Hepatocyte (in vitro differentiated cells): ENCODE data around the gene GGA1. TPM values are rescaled to one million over a fixed set of nuclear protein-coding genes. Genes with fewer than 3 reads are reported as not detected.

Experiments
- DNase-seq: peaks from one replicate; pipeline ENCODE4 v3.0.0-alpha.2; 2016; ENCODE audit warnings: low spot score
- H2AFZ ChIP-seq: fragments of 200-600 bp; sonication (generic); 2 replicates; pipeline ENCODE4 v1.6.0; 2016; ENCODE audit warnings: antibody characterized with exemption, mild to moderate bottlenecking
- H3K27ac ChIP-seq: fragments of 200-600 bp; sonication (generic); 2 replicates; pipeline ENCODE4 v1.5.1; 2016; ENCODE audit warnings: mild to moderate bottlenecking
- H3K27me3 ChIP-seq: fragments of 200-600 bp; sonication (generic); 2 replicates; pipeline ENCODE4 v1.6.1; 2016
- H3K36me3 ChIP-seq: fragments of 200-600 bp; sonication (generic); replicated peaks from 2 replicates; pipeline ENCODE4 v1.5.1; 2016; ENCODE audit warnings: low read depth; ENCODE audit not compliant: insufficient read depth
- H3K4me1 ChIP-seq: fragments of 200-600 bp; sonication (generic); 2 replicates; pipeline ENCODE4 v1.5.1; 2016; ENCODE audit warnings: mild to moderate bottlenecking, moderate library complexity; ENCODE audit not compliant: insufficient read depth
- H3K4me2 ChIP-seq: fragments of 200-600 bp; sonication (generic); 2 replicates; pipeline ENCODE4 v1.6.0; 2016
- H3K4me3 ChIP-seq: fragments of 200-600 bp; sonication (generic); 2 replicates; pipeline ENCODE4 v1.5.1; 2016; ENCODE audit warnings: mild to moderate bottlenecking
- H3K79me2 ChIP-seq: fragments of 200-600 bp; sonication (generic); 2 replicates; pipeline ENCODE4 v1.6.0; 2017; ENCODE audit warnings: mild to moderate bottlenecking
- H3K9me2 ChIP-seq: fragments of 200-600 bp; sonication (generic); replicated peaks from 2 replicates; pipeline ENCODE4 v1.6.0; 2017; ENCODE audit warnings: mild to moderate bottlenecking; ENCODE audit not compliant: insufficient read depth
- H3K9me3 ChIP-seq: fragments of 200-600 bp; sonication (generic); 2 replicates; pipeline ENCODE4 v1.5.1; 2016; ENCODE audit warnings: low read depth, mild to moderate bottlenecking
- H4K20me1 ChIP-seq: fragments of 200-600 bp; sonication (generic); 2 replicates; pipeline ENCODE4 v1.6.0; 2016; ENCODE audit warnings: mild to moderate bottlenecking; ENCODE audit not compliant: insufficient read depth, poor library complexity, severe bottlenecking
- EZH2 ChIP-seq: fragments of 200-600 bp; sonication (generic); IDR thresholded peaks from 2 replicates; pipeline ENCODE4 v1.6.1; 2016; ENCODE audit warnings: antibody characterized with exemption, mild to moderate bottlenecking, borderline replicate concordance
- EZH2phosphoT487 ChIP-seq: fragments of 200-600 bp; sonication (generic); IDR thresholded peaks from one replicate; pipeline ENCODE4 v1.6.1; 2018; ENCODE audit warnings: antibody characterized with exemption, mild to moderate bottlenecking, low read depth, moderate library complexity; ENCODE audit not compliant: unreplicated experiment, severe bottlenecking
- WGBS: methylation state at CpG from one replicate; pipeline ENCODE4 v1.1.6; 2016; ENCODE audit warnings: low lambda C conversion rate; ENCODE audit errors: missing lambda C conversion rate; 5-methylcytosine and 5-hydroxymethylcytosine counted together
- polyA plus RNA-seq: library from polyadenylated mRNA; unstranded; fragments of >200 nt; fragmentation: Nextera tagmentation; extraction: Ambion mirVana; gene quantifications from 2 replicates; pipeline ENCODE4 v1.2.1, GENCODE V29; 2016
- total RNA-seq: library from RNA; depleted of rRNA; stranded (reverse); fragments of >200 nt; gene quantifications from 2 replicates; pipeline ENCODE4 v1.2.3, GENCODE V29; 2014
- TF ChIP-seq, protein P1 (sequence below): fragments of 200-600 bp; sonication (generic); IDR thresholded peaks from 2 replicates; pipeline ENCODE4 v1.5.1; 2016; ENCODE audit warnings: antibody characterized with exemption, mild to moderate bottlenecking; ENCODE audit not compliant: poor library complexity

The GGA1 gene
- total and polyA plus RNA-seq, 2 experiments from 2014 or later = 30.2 to 51.5 TPM

DNA sequence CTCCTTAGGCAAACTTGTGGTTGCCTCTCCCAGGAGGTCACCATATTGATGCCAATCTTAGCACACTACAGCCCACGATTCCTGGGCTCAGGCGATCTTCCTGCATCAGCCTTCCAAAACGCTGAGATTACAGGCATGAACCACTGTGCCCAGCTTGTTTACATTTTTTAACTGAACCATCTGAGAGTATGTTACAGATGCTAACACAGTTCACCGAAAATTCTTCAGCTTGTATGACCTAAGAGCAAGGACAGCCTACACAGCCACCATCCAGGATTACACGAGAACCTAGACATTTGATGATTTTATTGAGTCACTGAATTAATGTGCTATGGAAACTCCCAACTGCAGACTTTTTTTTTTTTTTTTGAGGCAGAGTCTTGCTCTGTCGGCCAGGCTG lies 61.0 kb downstream of the GGA1 start:
- H3K27ac ChIP-seq = no peak overlapping the region
- no peaks in the 10 kb centered on the region for H3K27me3 ChIP-seq
- no peaks in the 10 kb centered on the region for H3K36me3 ChIP-seq
- H3K4me1 ChIP-seq = peaks cover 5% of the 10 kb centered on the region
- no peaks in the 10 kb centered on the region for H3K9me2 ChIP-seq
- no peaks in the 10 kb centered on the region for H3K9me3 ChIP-seq
- no peak overlapping the region for H3K4me3 ChIP-seq
- no peaks in the 10 kb centered on the region for H4K20me1 ChIP-seq
- 86% methylated on average over 6 of the region's 6 CpGs for WGBS
- H3K4me2 ChIP-seq = no peak overlapping the region
- TF ChIP-seq, protein P1, sequence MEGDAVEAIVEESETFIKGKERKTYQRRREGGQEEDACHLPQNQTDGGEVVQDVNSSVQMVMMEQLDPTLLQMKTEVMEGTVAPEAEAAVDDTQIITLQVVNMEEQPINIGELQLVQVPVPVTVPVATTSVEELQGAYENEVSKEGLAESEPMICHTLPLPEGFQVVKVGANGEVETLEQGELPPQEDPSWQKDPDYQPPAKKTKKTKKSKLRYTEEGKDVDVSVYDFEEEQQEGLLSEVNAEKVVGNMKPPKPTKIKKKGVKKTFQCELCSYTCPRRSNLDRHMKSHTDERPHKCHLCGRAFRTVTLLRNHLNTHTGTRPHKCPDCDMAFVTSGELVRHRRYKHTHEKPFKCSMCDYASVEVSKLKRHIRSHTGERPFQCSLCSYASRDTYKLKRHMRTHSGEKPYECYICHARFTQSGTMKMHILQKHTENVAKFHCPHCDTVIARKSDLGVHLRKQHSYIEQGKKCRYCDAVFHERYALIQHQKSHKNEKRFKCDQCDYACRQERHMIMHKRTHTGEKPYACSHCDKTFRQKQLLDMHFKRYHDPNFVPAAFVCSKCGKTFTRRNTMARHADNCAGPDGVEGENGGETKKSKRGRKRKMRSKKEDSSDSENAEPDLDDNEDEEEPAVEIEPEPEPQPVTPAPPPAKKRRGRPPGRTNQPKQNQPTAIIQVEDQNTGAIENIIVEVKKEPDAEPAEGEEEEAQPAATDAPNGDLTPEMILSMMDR = no peak
- TF ChIP-seq EZH2phosphoT487 = no peak
- no peak for TF ChIP-seq EZH2
- peaks cover 11% of the 10 kb centered on the region for H3K79me2 ChIP-seq
- no peak overlapping the region for H2AFZ ChIP-seq
- DNase-seq = no peak

DNA sequence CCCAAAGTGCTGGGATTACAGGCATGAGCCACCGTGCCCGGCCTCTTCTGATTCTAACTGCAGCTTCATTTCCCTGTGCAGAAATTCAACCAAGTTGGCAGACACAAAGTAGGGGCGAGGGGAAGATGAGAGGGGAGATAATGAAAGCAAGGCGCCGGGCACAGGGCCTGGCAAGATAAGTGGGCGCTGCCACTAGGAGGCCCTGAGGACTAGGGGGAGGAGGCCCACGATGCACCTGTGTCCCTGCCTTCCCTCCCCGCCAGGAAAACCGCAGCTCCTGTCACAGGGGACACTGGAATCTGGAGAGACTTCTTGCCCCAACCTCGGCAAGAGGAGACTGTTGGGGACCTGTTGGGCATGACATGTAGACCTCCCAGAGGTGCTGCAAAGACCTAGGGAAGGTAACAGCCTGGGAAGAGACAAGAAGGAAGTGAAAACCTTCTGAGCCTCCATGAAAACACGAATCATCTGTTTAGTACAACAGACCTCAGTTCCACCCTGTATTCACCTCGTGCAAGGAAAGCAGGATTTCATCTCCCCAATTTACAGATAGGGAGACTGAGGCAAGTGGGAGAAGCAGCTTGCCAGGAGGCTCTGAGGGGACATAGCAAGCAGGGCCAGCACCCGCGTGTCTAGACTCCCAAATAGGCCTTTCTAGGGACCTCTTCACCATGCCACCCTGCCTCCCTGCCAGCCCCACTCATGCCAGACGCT lies 63.7 kb downstream of the GGA1 start:
- no peak overlapping the region for H3K4me2 ChIP-seq
- DNase-seq = no peak
- H4K20me1 ChIP-seq = peaks cover under 1% of the 10 kb centered on the region
- no peak overlapping the region for H2AFZ ChIP-seq
- no peaks in the 10 kb centered on the region for H3K27me3 ChIP-seq
- peaks cover 12% of the 10 kb centered on the region for H3K79me2 ChIP-seq
- no peak overlapping the region for H3K4me3 ChIP-seq
- peaks cover 10% of the 10 kb centered on the region for H3K4me1 ChIP-seq
- H3K9me3 ChIP-seq = no peaks in the 10 kb centered on the region
- H3K36me3 ChIP-seq = no peaks in the 10 kb centered on the region
- 89% methylated on average over 15 of the region's 15 CpGs for WGBS
- no peak overlapping the region for H3K27ac ChIP-seq
- TF ChIP-seq EZH2phosphoT487 (no peak), EZH2 (no peak)
- TF ChIP-seq, protein P1 = no peak
- H3K9me2 ChIP-seq = no peaks in the 10 kb centered on the region

DNA sequence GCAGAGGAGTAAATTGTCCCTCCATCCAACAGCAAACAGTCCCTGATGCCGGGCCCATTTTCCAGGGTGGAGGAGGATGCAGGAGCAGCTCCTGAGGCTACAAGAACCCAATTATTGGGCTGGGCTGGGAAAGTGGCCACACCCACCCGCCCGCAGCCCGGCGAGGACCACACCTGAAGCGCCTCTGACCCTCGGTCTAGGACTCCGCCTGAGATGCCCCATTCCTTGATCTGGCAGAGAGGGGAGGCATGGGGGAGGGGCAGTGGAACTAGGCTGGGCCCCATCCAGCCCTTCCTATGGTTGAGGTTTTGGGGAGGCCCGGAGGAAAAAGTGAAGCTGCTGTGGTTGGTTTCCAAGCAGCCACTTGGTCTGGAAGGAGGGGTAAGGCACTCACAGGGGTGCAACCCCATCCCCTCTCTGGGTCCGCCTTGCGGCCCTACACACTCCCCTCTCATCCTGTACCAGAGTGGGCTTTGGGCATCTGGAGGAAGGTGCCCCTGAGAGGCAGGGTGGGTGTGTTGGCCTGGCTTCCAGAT lies 64.4 kb downstream of the GGA1 start:
- peaks cover 7% of the 10 kb centered on the region for H4K20me1 ChIP-seq
- H3K36me3 ChIP-seq = no peaks in the 10 kb centered on the region
- no peaks in the 10 kb centered on the region for H3K9me2 ChIP-seq
- no peak overlapping the region for H3K4me3 ChIP-seq
- DNase-seq = no peak
- no peak overlapping the region for H3K4me2 ChIP-seq
- H3K79me2 ChIP-seq = peaks cover 12% of the 10 kb centered on the region
- no peaks in the 10 kb centered on the region for H3K27me3 ChIP-seq
- H3K4me1 ChIP-seq = peaks cover 10% of the 10 kb centered on the region
- no peak overlapping the region for H2AFZ ChIP-seq
- no peak overlapping the region for H3K27ac ChIP-seq
- TF ChIP-seq EZH2phosphoT487 (no peak), EZH2 (no peak)
- TF ChIP-seq, protein P1 = no peak
- WGBS = 84% methylated on average over 11 of the region's 11 CpGs
- H3K9me3 ChIP-seq = no peaks in the 10 kb centered on the region
